ENCODE results near the gene PCSK5. TPM values are rescaled to one million over a fixed set of nuclear protein-coding genes. Genes with fewer than 3 reads are reported as not detected.

Gene PCSK5
- total and polyA plus RNA-seq, 4 experiments from 2014 or later, result 3.4 to 8.4 (median 6.5) TPM

GRCh38 chr9:76218886-76219445 lies 328.5 kb downstream of the PCSK5 start:
- POLR2A ChIA-PET (ENCODE audit: partially characterized antibody), result no interaction called here
- DNase-seq, result no peak

DNA sequence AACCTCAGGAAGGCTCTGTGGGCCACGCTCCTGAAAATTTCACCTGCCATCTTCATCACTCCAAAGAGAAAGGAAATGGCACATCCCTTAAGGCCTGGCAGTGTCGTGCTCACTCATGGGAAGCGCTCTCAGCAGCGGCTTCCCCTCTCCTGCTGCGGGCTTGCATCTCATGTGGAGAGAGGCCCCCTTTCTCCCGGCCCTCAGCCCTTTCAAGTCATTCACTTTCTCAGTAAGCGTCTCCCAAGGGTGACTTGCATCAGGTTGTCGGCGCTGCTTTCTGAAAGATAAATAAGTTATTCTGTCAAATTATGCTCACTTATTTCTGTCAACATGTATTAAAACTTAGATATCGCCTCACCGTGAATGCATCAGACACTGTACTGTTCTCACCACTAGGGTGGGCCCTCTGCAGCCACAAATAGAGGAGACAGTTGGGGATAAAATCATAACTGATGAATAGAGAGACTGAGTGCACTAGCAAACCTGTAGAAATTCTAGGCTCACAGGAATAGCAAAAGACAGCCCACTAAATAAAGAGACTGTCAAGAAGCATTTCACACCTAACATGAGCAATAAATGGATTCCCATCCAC lies 329.2 kb downstream of the PCSK5 start:
- intact Hi-C loops (cut with micrococcal nuclease), result no loop called here
- no peak overlapping the region for H3K27ac Mint-ChIP-seq
- H3K27me3 ChIP-seq (ENCODE audit: insufficient read depth, low read length), result no peaks in the 10 kb centered on the region
- H3K36me3 ChIP-seq (ENCODE audit: insufficient read depth, low read length), result no peaks in the 10 kb centered on the region
- no peaks in the 10 kb centered on the region for H3K4me1 Mint-ChIP-seq
- H3K4me3 ChIP-seq (ENCODE audit: low read length in 2 of 2), result no peak overlapping the region
- no peaks in the 10 kb centered on the region for H3K27me3 Mint-ChIP-seq
- peak overlapping the region in 1 of 8 donors; percentile 8 for H3K4me3 Mint-ChIP-seq
- peaks cover 0 to 3% (median 0%) of the 10 kb centered on the region in 8 donors for H3K9me3 Mint-ChIP-seq
- no peak overlapping the region for H3K27ac ChIP-seq (ENCODE audit: low read depth, low read length)
- no peaks in the 10 kb centered on the region for H3K4me1 ChIP-seq (ENCODE audit: insufficient read depth, low read length)
- POLR2A ChIA-PET (ENCODE audit: partially characterized antibody), result no interaction called here
- no peak for DNase-seq
- CTCF ChIA-PET (ENCODE audit: partially characterized antibody), result no interaction called here
- no peaks in the 10 kb centered on the region for H3K9me3 ChIP-seq (ENCODE audit: control insufficient read depth in 1 of 2, low read length in 2 of 2)
- H3K36me3 Mint-ChIP-seq, result no peaks in the 10 kb centered on the region

More at GRCh38 chr9:76218886-76219445, 328.5 kb downstream of the PCSK5 start:
- no peak overlapping the region for H3K27ac Mint-ChIP-seq
- H3K27me3 Mint-ChIP-seq, result no peaks in the 10 kb centered on the region
- Histone ChIP-seq H3K4me3 (ENCODE audit: low read length in 2 of 2) (no peak overlapping the region), H3K27ac (ENCODE audit: low read depth, low read length) (no peak overlapping the region), H3K36me3 (ENCODE audit: insufficient read depth, low read length) (no peaks in the 10 kb centered on the region), H3K9me3 (ENCODE audit: control insufficient read depth in 1 of 2, low read length in 2 of 2) (no peaks in the 10 kb centered on the region), H3K27me3 (ENCODE audit: insufficient read depth, low read length) (no peaks in the 10 kb centered on the region), H3K4me1 (ENCODE audit: insufficient read depth, low read length) (no peaks in the 10 kb centered on the region)
- peaks cover 0 to 2% (median 0%) of the 10 kb centered on the region in 8 donors for H3K9me3 Mint-ChIP-seq
- no peaks in the 10 kb centered on the region for H3K4me1 Mint-ChIP-seq
- intact Hi-C loops (cut with micrococcal nuclease), result no loop called here
- H3K4me3 Mint-ChIP-seq, result no peak overlapping the region
- CTCF ChIA-PET (ENCODE audit: partially characterized antibody), result no interaction called here
- no peaks in the 10 kb centered on the region for H3K36me3 Mint-ChIP-seq

DNA sequence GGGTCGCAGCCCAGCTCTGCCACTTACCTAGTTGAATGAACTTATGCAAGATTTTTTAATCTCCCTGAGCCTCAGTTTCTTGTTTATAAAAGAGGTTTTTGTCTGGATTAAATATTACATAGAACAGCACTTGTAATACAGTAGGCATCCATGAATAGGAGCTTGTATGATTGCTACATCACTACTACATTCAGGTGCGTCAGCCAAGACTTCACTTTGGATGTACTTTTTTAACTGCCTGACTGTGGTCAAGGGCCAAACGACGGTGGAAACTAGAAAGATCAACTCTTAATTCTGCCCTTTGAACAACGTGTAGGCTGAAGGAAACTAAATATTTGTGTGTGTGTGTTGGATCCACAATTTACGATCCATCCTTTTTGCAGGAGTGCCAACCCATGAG lies 330.9 kb downstream of the PCSK5 start:
- Histone ChIP-seq H3K36me3 (ENCODE audit: insufficient read depth, low read length) (no peaks in the 10 kb centered on the region), H3K27me3 (ENCODE audit: insufficient read depth, low read length) (no peaks in the 10 kb centered on the region), H3K4me3 (ENCODE audit: low read length in 2 of 2) (no peak overlapping the region), H3K27ac (ENCODE audit: low read depth, low read length) (no peak overlapping the region), H3K4me1 (ENCODE audit: insufficient read depth, low read length) (no peaks in the 10 kb centered on the region), H3K9me3 (ENCODE audit: control insufficient read depth in 1 of 2, low read length in 2 of 2) (no peaks in the 10 kb centered on the region)
- CTCF ChIA-PET (ENCODE audit: partially characterized antibody), result no interaction called here
- Mint-ChIP-seq H3K9me3 (peaks cover 0 to 3% (median 0%) of the 10 kb centered on the region in 8 donors), H3K27me3 (no peaks in the 10 kb centered on the region), H3K4me3 (no peak overlapping the region), H3K36me3 (no peaks in the 10 kb centered on the region), H3K4me1 (no peaks in the 10 kb centered on the region), H3K27ac (no peak overlapping the region)
- intact Hi-C loops (cut with micrococcal nuclease), result no loop called here
- POLR2A ChIA-PET (ENCODE audit: partially characterized antibody), result no interaction called here
- DNase-seq, result no peak

DNA sequence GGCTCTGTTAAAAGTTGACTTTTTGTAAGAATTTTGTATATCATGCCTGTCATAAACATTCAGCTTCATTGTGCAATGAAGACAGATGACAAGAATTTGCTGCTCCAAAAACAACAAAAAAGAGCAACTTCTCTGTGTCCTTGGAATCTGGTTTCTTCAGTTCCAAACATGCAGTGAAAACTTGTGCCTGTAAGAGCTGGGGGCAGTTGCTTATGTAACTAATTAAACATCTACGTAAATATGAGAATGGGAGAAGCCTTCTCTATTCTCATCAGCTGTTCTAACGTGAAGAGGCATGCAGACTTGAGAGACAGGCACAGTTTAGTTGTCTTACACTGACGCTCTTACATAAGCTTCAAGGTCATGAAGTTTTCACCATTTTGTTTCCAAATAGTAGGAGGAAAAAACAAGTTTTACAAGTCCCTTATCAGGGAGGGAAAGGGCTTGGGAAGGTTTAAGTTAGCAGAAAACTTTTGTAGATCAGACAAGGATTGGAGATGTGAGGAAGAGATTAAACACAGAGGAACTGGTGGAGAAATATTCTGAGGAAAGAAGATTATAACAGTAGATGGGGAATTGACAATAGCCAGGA lies 333.4 kb downstream of the PCSK5 start:
- Mint-ChIP-seq H3K9me3 (peaks cover 0 to 3% (median 0%) of the 10 kb centered on the region in 8 donors), H3K4me1 (no peaks in the 10 kb centered on the region), H3K27ac (no peak overlapping the region), H3K27me3 (no peaks in the 10 kb centered on the region), H3K4me3 (no peak overlapping the region), H3K36me3 (no peaks in the 10 kb centered on the region)
- intact Hi-C loops (cut with micrococcal nuclease), result no loop called here
- DNase-seq, result no peak
- H3K36me3 ChIP-seq (ENCODE audit: insufficient read depth, low read length), result no peaks in the 10 kb centered on the region
- H3K9me3 ChIP-seq (ENCODE audit: control insufficient read depth in 1 of 2, low read length in 2 of 2), result no peaks in the 10 kb centered on the region
- POLR2A ChIA-PET (ENCODE audit: partially characterized antibody), result no interaction called here
- H3K4me3 ChIP-seq (ENCODE audit: low read length in 2 of 2), result no peak overlapping the region
- H3K27ac ChIP-seq (ENCODE audit: low read depth, low read length), result no peak overlapping the region
- no peaks in the 10 kb centered on the region for H3K4me1 ChIP-seq (ENCODE audit: insufficient read depth, low read length)
- CTCF ChIA-PET (ENCODE audit: partially characterized antibody), result no interaction called here
- no peaks in the 10 kb centered on the region for H3K27me3 ChIP-seq (ENCODE audit: insufficient read depth, low read length)

- Mint-ChIP-seq H3K4me1 (no peaks in the 10 kb centered on the region), H3K9me3 (peaks cover 0 to 3% (median 0%) of the 10 kb centered on the region in 8 donors), H3K4me3 (no peak overlapping the region), H3K36me3 (no peaks in the 10 kb centered on the region), H3K27ac (no peak overlapping the region), H3K27me3 (no peaks in the 10 kb centered on the region)
- ChIA-PET POLR2A (ENCODE audit: partially characterized antibody) (no interaction called here), CTCF (ENCODE audit: partially characterized antibody) (interaction anchor here (0.6 kb wide), 1 partner anchor 1474 kb away, joined by 3 read pairs; no protein-coding TSS in a partner anchor)
- no peak for DNase-seq
- no peak overlapping the region for H3K4me3 ChIP-seq (ENCODE audit: low read length in 2 of 2)
- H3K27ac ChIP-seq (ENCODE audit: low read depth, low read length), result no peak overlapping the region
- H3K36me3 ChIP-seq (ENCODE audit: insufficient read depth, low read length), result no peaks in the 10 kb centered on the region
- no peaks in the 10 kb centered on the region for H3K4me1 ChIP-seq (ENCODE audit: insufficient read depth, low read length)
- no peaks in the 10 kb centered on the region for H3K27me3 ChIP-seq (ENCODE audit: insufficient read depth, low read length)
- H3K9me3 ChIP-seq (ENCODE audit: control insufficient read depth in 1 of 2, low read length in 2 of 2), result no peaks in the 10 kb centered on the region
- intact Hi-C loops (cut with micrococcal nuclease), result no loop called here
Observed at GRCh38 chr9:76227156-76227555, 336.7 kb downstream of the PCSK5 start.

DNA sequence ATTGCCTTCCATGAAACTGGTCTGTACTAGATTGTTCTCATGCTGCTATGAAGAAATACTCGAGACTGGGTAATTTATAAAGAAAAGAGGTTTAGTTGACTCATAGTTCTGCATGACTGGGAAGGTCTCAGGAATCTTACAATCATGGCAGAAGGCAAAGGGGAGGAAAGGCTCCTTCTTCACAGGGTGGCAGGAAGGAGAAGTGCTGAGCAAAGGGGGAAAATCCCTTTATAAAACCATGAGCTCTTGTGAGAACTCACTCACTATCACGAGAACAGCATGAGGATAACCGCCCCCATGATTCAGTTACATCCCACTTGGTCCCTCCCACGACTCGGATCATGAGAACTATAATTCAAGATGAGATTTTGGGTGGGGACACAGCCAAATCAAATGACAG lies 340.5 kb downstream of the PCSK5 start:
- no peak overlapping the region for H3K27ac Mint-ChIP-seq

DNA sequence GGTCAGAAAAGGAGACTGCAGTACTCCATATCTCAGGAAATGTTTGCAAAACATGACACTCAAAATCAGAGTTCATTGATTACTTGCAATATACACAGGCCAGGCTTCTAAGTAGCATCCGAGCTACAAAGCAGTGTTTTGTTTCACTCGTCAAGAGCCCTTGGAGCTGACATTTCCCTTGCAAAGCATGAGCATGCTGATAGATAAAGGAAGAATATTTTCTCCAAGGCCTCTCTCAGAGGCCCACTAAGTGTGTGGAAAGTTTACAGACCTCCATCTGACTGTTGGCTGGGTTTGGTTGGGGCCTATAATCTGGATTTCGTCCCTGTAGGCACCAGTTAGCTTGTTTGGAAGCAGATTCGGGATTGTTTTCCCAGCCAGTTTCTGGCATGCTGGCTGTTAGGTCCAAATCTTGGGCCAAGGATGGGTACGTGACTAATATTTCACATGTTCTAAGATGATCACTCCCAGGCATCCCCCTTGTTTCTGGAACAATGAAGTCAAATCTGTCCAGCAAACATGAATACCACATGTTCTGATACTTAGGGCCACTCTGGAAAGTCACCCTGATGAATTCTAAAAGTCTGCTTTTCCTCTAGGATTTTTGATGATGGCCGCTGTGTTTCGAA lies 342.5 kb downstream of the PCSK5 start:
- no peaks in the 10 kb centered on the region for H3K9me3 ChIP-seq (ENCODE audit: control insufficient read depth in 1 of 2, low read length in 2 of 2)
- no peak for DNase-seq
- no peaks in the 10 kb centered on the region for H3K36me3 ChIP-seq (ENCODE audit: insufficient read depth, low read length)
- intact Hi-C loops (cut with micrococcal nuclease), result no loop called here
- H3K27me3 ChIP-seq (ENCODE audit: insufficient read depth, low read length), result no peaks in the 10 kb centered on the region
- no peak overlapping the region for H3K4me3 ChIP-seq (ENCODE audit: low read length in 2 of 2)
- Mint-ChIP-seq H3K9me3 (no peaks in the 10 kb centered on the region), H3K4me1 (no peaks in the 10 kb centered on the region), H3K36me3 (no peaks in the 10 kb centered on the region), H3K27ac (no peak overlapping the region), H3K27me3 (no peaks in the 10 kb centered on the region), H3K4me3 (no peak overlapping the region)
- no peaks in the 10 kb centered on the region for H3K4me1 ChIP-seq (ENCODE audit: insufficient read depth, low read length)
- CTCF ChIA-PET (ENCODE audit: partially characterized antibody), result no interaction called here
- POLR2A ChIA-PET (ENCODE audit: partially characterized antibody), result no interaction called here
- no peak overlapping the region for H3K27ac ChIP-seq (ENCODE audit: low read depth, low read length)

More for the DNA sequence above, 340.5 kb downstream of the PCSK5 start:
- no peak overlapping the region for H3K4me3 ChIP-seq (ENCODE audit: low read length in 2 of 2)
- Mint-ChIP-seq H3K4me3 (no peak overlapping the region), H3K27me3 (no peaks in the 10 kb centered on the region), H3K36me3 (no peaks in the 10 kb centered on the region), H3K4me1 (no peaks in the 10 kb centered on the region), H3K9me3 (no peaks in the 10 kb centered on the region)
- no peak for DNase-seq
- no peaks in the 10 kb centered on the region for H3K27me3 ChIP-seq (ENCODE audit: insufficient read depth, low read length)
- CTCF ChIA-PET (ENCODE audit: partially characterized antibody), result interaction anchor here (0.9 kb wide), 1 partner anchor 16 kb away, joined by 3 read pairs; no protein-coding TSS in a partner anchor
- intact Hi-C loops (cut with micrococcal nuclease), result no loop called here
- H3K36me3 ChIP-seq (ENCODE audit: insufficient read depth, low read length), result no peaks in the 10 kb centered on the region
- H3K27ac ChIP-seq (ENCODE audit: low read depth, low read length), result no peak overlapping the region
- H3K9me3 ChIP-seq (ENCODE audit: control insufficient read depth in 1 of 2, low read length in 2 of 2), result no peaks in the 10 kb centered on the region
- H3K4me1 ChIP-seq (ENCODE audit: insufficient read depth, low read length), result no peaks in the 10 kb centered on the region
- POLR2A ChIA-PET (ENCODE audit: partially characterized antibody), result no interaction called here

Measured in CD4-positive, alpha-beta memory T cell (primary cell).